HepG2 (cell line): ENCODE data around the gene ZSCAN5C. TPM values are rescaled to one million over a fixed set of nuclear protein-coding genes. Genes with fewer than 3 reads are reported as not detected.

Experiments
- ATAC-seq: fragments of 200-7000 bp; cut with Tn5 transposase; 3 replicates; pipeline ENCODE4 v1.9.1; 2020; ENCODE audit warnings: mild to moderate bottlenecking, moderate library complexity
- BruUV-seq: library from RNA; stranded (reverse); fragments of 400-500 nt; replicated peaks from 2 replicates; lab custom pipeline; 2021; lab: Mats Ljungman, UMichigan
- CTCF ChIA-PET: fragments of 300-600 bp; formaldehyde crosslinking; extraction: SDS; loops from one replicate; lab custom pipeline; 2021; ENCODE audit warnings: low total read pairs, inconsistent platforms, low intra/inter-chr PET ratio; lab: Yijun Ruan, JAX
- POLR2A ChIA-PET: fragments of 350-600 bp; sonication (Branson Sonifier 250); formaldehyde crosslinking; loops from one replicate; lab custom pipeline; 2020; ENCODE audit warnings: antibody characterized with exemption, inconsistent platforms; lab: Yijun Ruan, JAX
- DNase-seq: peaks from one replicate; pipeline ENCODE4 v3.0.0-alpha.2; 2015; ENCODE audit warnings: low spot score
- FAIRE-seq: peaks from 3 replicates; lab custom pipeline; 2011; peaks lifted over from hg19 to GRCh38; lab: Jason Lieb, UNC
- H2AFZ ChIP-seq: one replicate; pipeline ENCODE4 v1.6.1; 2011; ENCODE audit warnings: low read length, inconsistent platforms
- H3K27ac ChIP-seq: fragments of 300-600 bp; 3 replicates; pipeline ENCODE4 v1.8.0; 2011; ENCODE audit warnings: mixed run types, mild to moderate bottlenecking, mixed read lengths, low read length, inconsistent platforms; ENCODE audit not compliant: insufficient read depth; ENCODE audit errors: extremely low read length
- H3K27me3 ChIP-seq, 2 experiments: fragments of 200-600 bp in 1 of 2; 2 replicates in 1 of 2; 3 replicates in 1 of 2; pipeline versions ENCODE4 v1.6.0 to v1.8.0; 2011; ENCODE audit warnings: low read length in 2 of 2, mild to moderate bottlenecking in 2 of 2, moderate library complexity in 2 of 2, inconsistent platforms in 1 of 2; ENCODE audit not compliant: insufficient read depth in 2 of 2, control insufficient read depth in 1 of 2
- H3K36me3 ChIP-seq, 2 experiments: fragments of 200-600 bp in 1 of 2; replicated peaks in 1 of 2; 2 replicates in 1 of 2; 3 replicates in 1 of 2; pipeline versions ENCODE4 v1.5.1 to v1.8.0; 2011; ENCODE audit warnings: low read length in 2 of 2, inconsistent platforms in 1 of 2; ENCODE audit not compliant: insufficient read depth in 2 of 2, control insufficient read depth in 1 of 2
- H3K4me1 ChIP-seq: 2 replicates; pipeline ENCODE4 v1.5.1; 2012; ENCODE audit warnings: low read length, inconsistent platforms; ENCODE audit not compliant: insufficient read depth
- H3K4me2 ChIP-seq: 2 replicates; pipeline ENCODE4 v1.6.0; 2011; ENCODE audit warnings: low read depth, low read length, inconsistent platforms
- H3K4me3 ChIP-seq, 3 experiments: fragments of 200-600 bp in 1 of 3; sonication (generic), shearing (Covaris generic) in 1 of 3; replicated peaks in 1 of 3; 2 replicates each; pipeline ENCODE4 v1.5.1; 2011 to 2016; ENCODE audit warnings: low read length in 3 of 3, inconsistent platforms in 2 of 3, low read depth in 2 of 3, mild to moderate bottlenecking in 2 of 3, control low read depth in 1 of 3, mixed read lengths in 1 of 3; ENCODE audit not compliant: insufficient read depth in 1 of 3
- H3K79me2 ChIP-seq: one replicate; pipeline ENCODE4 v1.6.1; 2011; ENCODE audit warnings: low read length, inconsistent platforms; ENCODE audit not compliant: insufficient read depth
- H3K9ac ChIP-seq: 2 replicates; pipeline ENCODE4 v1.6.0; 2011; ENCODE audit warnings: mild to moderate bottlenecking, low read depth, low read length, inconsistent platforms; ENCODE audit not compliant: insufficient read depth
- H3K9me3 ChIP-seq: 2 replicates; pipeline ENCODE4 v1.5.1; 2012; ENCODE audit warnings: mild to moderate bottlenecking, low read length
- H4K20me1 ChIP-seq: 2 replicates; pipeline ENCODE4 v1.6.0; 2011; ENCODE audit warnings: inconsistent platforms, mild to moderate bottlenecking, low read length, moderate library complexity; ENCODE audit not compliant: insufficient read depth
- AGO2 ChIP-seq: fragments of 200-400 bp; formaldehyde crosslinking; optimal IDR thresholded peaks from 2 replicates; pipeline ENCODE3; 2017; ENCODE audit warnings: mild to moderate bottlenecking, low read depth, low read length, moderate library complexity
- ARID2 ChIP-seq: sonication (generic); formaldehyde crosslinking; IDR thresholded peaks from 2 replicates; pipeline ENCODE4 v1.8.1; 2022; ENCODE audit warnings: mild to moderate bottlenecking, missing genetic modification reagents, borderline replicate concordance
- DDIT3 ChIP-seq: sonication (generic); formaldehyde crosslinking; IDR thresholded peaks from 2 replicates; pipeline ENCODE4 v1.4.0; 2020; ENCODE audit warnings: mild to moderate bottlenecking, missing genetic modification reagents
- GTF2F1 ChIP-seq: fragments of 150-350 bp; IDR thresholded peaks from 2 replicates; pipeline ENCODE4 v1.6.1; 2014; ENCODE audit warnings: low read length
- HNRNPL ChIP-seq: fragments of 200-400 bp; formaldehyde crosslinking; IDR thresholded peaks from 2 replicates; pipeline ENCODE4 v1.6.1; 2017; ENCODE audit warnings: mild to moderate bottlenecking, low read depth, low read length
- PREB ChIP-seq: sonication (generic); formaldehyde crosslinking; IDR thresholded peaks from 2 replicates; pipeline ENCODE4 v1.4.0; 2020; ENCODE audit warnings: missing genetic modification reagents
- RBM22 ChIP-seq: fragments of 200-400 bp; formaldehyde crosslinking; optimal IDR thresholded peaks from 2 replicates; pipeline ENCODE3; 2017; ENCODE audit warnings: mild to moderate bottlenecking, low read length, moderate library complexity
- ZFP82 ChIP-seq: sonication (generic); formaldehyde crosslinking; IDR thresholded peaks from 2 replicates; pipeline ENCODE4 v1.5.1; 2020; ENCODE audit warnings: mild to moderate bottlenecking, missing genetic modification reagents, borderline replicate concordance
- ZNF788 ChIP-seq: sonication (generic); formaldehyde crosslinking; IDR thresholded peaks from 2 replicates; pipeline ENCODE4 v1.5.0; 2020; ENCODE audit warnings: mild to moderate bottlenecking, missing genetic modification reagents, borderline replicate concordance
- WGBS: methylation state at CpG from one replicate; pipeline ENCODE4 v1.1.6; 2017; ENCODE audit warnings: low lambda C conversion rate; 5-methylcytosine and 5-hydroxymethylcytosine counted together
- in situ Hi-C: cut with HindIII; loops from 2 replicates; pipeline ENCODE4 v1.10.0; 2017; ENCODE audit warnings: low pct_unique_long_range_greater_than_20kb; ENCODE audit not compliant: extremely low pct_ligation_motif_present
- intact Hi-C: fragments of 100-400 bp; cut with micrococcal nuclease; formaldehyde crosslinking; loops from one replicate; pipeline ENCODE4 v1.10.0; 2022; ENCODE audit not compliant: unreplicated experiment
- polyA plus RNA-seq, 8 experiments: library from polyadenylated mRNA; depleted of rRNA in 3 of 8; stranded (reverse) in 7 of 8; unstranded in 1 of 8; fragments of >200 nt; fragmentation: Illumina TruSeq in 4 of 8; extraction: Trizol in 4 of 8; gene quantifications; 2 replicates each; pipeline versions ENCODE4 v1.2.1 to v1.2.3, GENCODE V29; 2011 to 2016; ENCODE audit warnings: low read depth in 4 of 8, missing spikeins in 1 of 8, mixed read lengths in 1 of 8; ENCODE audit not compliant: insufficient read depth in 1 of 8
- total RNA-seq, 5 experiments: library from RNA; depleted of rRNA; stranded (reverse); fragments of >200 nt; fragmentation: Illumina TruSeq; extraction: Trizol; gene quantifications; 2 replicates each; pipeline ENCODE4 v1.2.3, GENCODE V29; 2016; ENCODE audit warnings: low read depth in 1 of 5
- TF ChIP-seq, protein P1 (sequence below): sonication (generic); formaldehyde crosslinking; IDR thresholded peaks from 2 replicates; pipeline ENCODE4 v1.4.0; 2020; ENCODE audit warnings: missing genetic modification reagents, low read depth, mild to moderate bottlenecking, borderline replicate concordance

Gene ZSCAN5C
- total and polyA plus RNA-seq, 2 of the 13 experiments (the other 11 are each of a cell fraction or from before 2014, with no cell fraction given), result not detected

DNA sequence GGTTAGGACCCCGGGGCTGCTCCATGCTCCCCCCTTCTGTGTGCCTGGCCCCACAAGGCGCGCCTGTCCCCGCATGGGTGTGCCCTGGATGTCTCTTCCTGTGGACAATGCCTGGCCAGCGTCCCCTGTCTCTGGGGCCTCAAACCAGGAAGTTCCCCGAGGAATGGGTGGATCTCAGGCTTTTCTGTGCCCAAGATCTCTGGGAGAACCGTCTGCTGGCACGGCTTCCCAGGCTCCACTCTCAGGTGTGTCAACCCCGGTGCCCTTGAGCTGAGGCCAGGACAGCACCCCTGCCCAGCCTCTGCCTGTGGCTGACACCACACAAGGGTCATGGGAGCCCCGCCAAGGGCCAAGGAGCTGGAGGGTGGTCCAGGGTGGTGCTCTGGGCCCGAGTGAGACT, 45.3 kb upstream of the ZSCAN5C start:
- TF ChIP-seq ZNF788 (CRISPR knock-in tag) (no peak), PREB (CRISPR knock-in tag) (no peak), HNRNPL (no peak), ZFP82 (CRISPR knock-in tag) (no peak), GTF2F1 (no peak), ARID2 (CRISPR knock-in tag) (no peak), AGO2 (peak; percentile 93), RBM22 (peak; percentile 77), DDIT3 (CRISPR knock-in tag) (no peak)
- TF ChIP-seq, protein P1, sequence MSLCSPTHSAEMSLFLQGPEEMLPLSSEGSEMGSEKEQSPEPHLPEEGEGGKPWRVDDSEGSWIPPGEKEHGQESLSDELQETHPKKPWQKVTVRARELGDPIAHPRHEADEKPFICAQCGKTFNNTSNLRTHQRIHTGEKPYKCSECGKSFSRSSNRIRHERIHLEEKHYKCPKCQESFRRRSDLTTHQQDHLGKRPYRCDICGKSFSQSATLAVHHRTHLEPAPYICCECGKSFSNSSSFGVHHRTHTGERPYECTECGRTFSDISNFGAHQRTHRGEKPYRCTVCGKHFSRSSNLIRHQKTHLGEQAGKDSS (CRISPR knock-in tag), result no peak
- TF ChIP-seq, all 625 proteins: peak for 2
- H2AFZ ChIP-seq, result no peak overlapping the region
- no peak overlapping the region for H3K9ac ChIP-seq
- H3K4me2 ChIP-seq, result no peak overlapping the region
- ATAC-seq, result no peak
- H3K4me1 ChIP-seq, result peaks cover 28% of the 10 kb centered on the region
- H3K9me3 ChIP-seq, result no peaks in the 10 kb centered on the region
- WGBS, result 92% methylated on average over 2 of the region's 11 CpGs
- POLR2A ChIA-PET, result interaction anchor here (2.2 kb wide), 1 partner anchor 15 kb away, joined by 19 read pairs; the partner anchor contains the start of gene ZNF444
- BruUV-seq, result no TSS peak
- no peaks in the 10 kb centered on the region for H3K27me3 ChIP-seq
- H4K20me1 ChIP-seq, result peaks cover 15% of the 10 kb centered on the region; the same call in 1 of the 2 replicates
- peaks cover 17% of the 10 kb centered on the region for H3K79me2 ChIP-seq
- peaks cover 20 to 62% of the 10 kb centered on the region in 2 experiments for H3K36me3 ChIP-seq
- no peak for DNase-seq
- CTCF ChIA-PET, result no interaction called here
- in situ Hi-C loops (no loop called here), intact Hi-C loops (no loop called here)
- H3K4me3 ChIP-seq, result no peak overlapping the region
- FAIRE-seq, result no peak
- H3K27ac ChIP-seq, result no peak overlapping the region
